SU-DHL-6 (cell line): ENCODE measurements around the gene RAB3GAP2.
"Not testable (repeated sequence)": the region's sequence is repeated elsewhere in the genome, so short reads cannot be mapped to it uniquely, and the experiment has no call there.

ENCODE experiments used
- H2AFZ ChIP-seq: fragments of 200-600 bp; sonication (generic); 2 replicates; pipeline ENCODE4 v1.6.1; 2014; ENCODE audit warnings: low read depth, mild to moderate bottlenecking, moderate library complexity, mixed read lengths, antibody characterized with exemption, low read length; ENCODE audit not compliant: severe bottlenecking
- H3F3A ChIP-seq: fragments of 200-600 bp; shearing (Covaris generic); 2 replicates; pipeline ENCODE4 v1.6.0; 2016; ENCODE audit warnings: antibody characterized with exemption, mild to moderate bottlenecking; ENCODE audit not compliant: insufficient read depth
- H3K27ac ChIP-seq: fragments of 200-600 bp; sonication (generic); 2 replicates; pipeline ENCODE4 v1.5.1; 2016; ENCODE audit warnings: low read depth, mild to moderate bottlenecking, low read length, moderate library complexity, mixed read lengths
- H3K27me3 ChIP-seq: fragments of 200-600 bp; sonication (generic), shearing (Covaris generic); 2 replicates; pipeline ENCODE4 v1.6.0; 2014; ENCODE audit warnings: mild to moderate bottlenecking, low read length
- H3K36me3 ChIP-seq: fragments of 200-600 bp; sonication (generic); 2 replicates; pipeline ENCODE4 v1.6.1; 2014; ENCODE audit warnings: mild to moderate bottlenecking, low read length, mixed read lengths
- H3K4me2 ChIP-seq: fragments of 300-600, 200-600 bp; shearing (Covaris generic), sonication (generic); 2 replicates; pipeline ENCODE4 v1.6.0; 2014; ENCODE audit warnings: low read length, low read depth, mild to moderate bottlenecking; ENCODE audit not compliant: poor library complexity, severe bottlenecking
- H3K4me3 ChIP-seq: fragments of 200-600 bp; sonication (generic); 2 replicates; pipeline ENCODE4 v1.5.1; 2014; ENCODE audit warnings: antibody characterized with exemption, low read length, mild to moderate bottlenecking, mixed read lengths; ENCODE audit not compliant: insufficient read depth, poor library complexity, severe bottlenecking
- H3K79me2 ChIP-seq: fragments of 200-600 bp; sonication (generic); 2 replicates; pipeline ENCODE4 v1.6.1; 2014; ENCODE audit warnings: mild to moderate bottlenecking, low read length, moderate library complexity; ENCODE audit not compliant: insufficient read depth
- H3K9ac ChIP-seq: fragments of 200-600 bp; sonication (generic); 2 replicates; pipeline ENCODE4 v1.7.0; 2014; ENCODE audit warnings: mild to moderate bottlenecking, low read length
- H3K9me2 ChIP-seq: fragments of 200-600 bp; sonication (generic); replicated peaks from 2 replicates; pipeline ENCODE4 v1.6.1; 2014; ENCODE audit warnings: low read length; ENCODE audit not compliant: insufficient read depth
- H3K9me3 ChIP-seq: fragments of 200-600 bp; sonication (generic); 2 replicates; pipeline ENCODE4 v1.6.1; 2014; ENCODE audit warnings: low read length, mixed read lengths; ENCODE audit not compliant: insufficient read depth
- H4K20me1 ChIP-seq: fragments of 200-600 bp; sonication (generic); 2 replicates; pipeline ENCODE4 v1.6.1; 2014; ENCODE audit warnings: low read depth, mild to moderate bottlenecking, antibody characterized with exemption, low read length, moderate library complexity, mixed read lengths
- EZH2phosphoT487 ChIP-seq: fragments of 200-600 bp; sonication (generic), shearing (Covaris generic); conservative IDR thresholded peaks from 2 replicates; pipeline ENCODE4 v1.6.1; 2018; ENCODE audit warnings: mild to moderate bottlenecking, antibody characterized with exemption, low read length, moderate library complexity, mixed read lengths
- TF ChIP-seq, protein P1 (sequence below): fragments of 200-600 bp; sonication (generic); IDR thresholded peaks from one replicate; pipeline ENCODE4 v1.5.1; 2017; ENCODE audit warnings: antibody characterized with exemption, mild to moderate bottlenecking, low read length, moderate library complexity; ENCODE audit not compliant: insufficient read depth, poor library complexity, severe bottlenecking

The RAB3GAP2 gene

DNA sequence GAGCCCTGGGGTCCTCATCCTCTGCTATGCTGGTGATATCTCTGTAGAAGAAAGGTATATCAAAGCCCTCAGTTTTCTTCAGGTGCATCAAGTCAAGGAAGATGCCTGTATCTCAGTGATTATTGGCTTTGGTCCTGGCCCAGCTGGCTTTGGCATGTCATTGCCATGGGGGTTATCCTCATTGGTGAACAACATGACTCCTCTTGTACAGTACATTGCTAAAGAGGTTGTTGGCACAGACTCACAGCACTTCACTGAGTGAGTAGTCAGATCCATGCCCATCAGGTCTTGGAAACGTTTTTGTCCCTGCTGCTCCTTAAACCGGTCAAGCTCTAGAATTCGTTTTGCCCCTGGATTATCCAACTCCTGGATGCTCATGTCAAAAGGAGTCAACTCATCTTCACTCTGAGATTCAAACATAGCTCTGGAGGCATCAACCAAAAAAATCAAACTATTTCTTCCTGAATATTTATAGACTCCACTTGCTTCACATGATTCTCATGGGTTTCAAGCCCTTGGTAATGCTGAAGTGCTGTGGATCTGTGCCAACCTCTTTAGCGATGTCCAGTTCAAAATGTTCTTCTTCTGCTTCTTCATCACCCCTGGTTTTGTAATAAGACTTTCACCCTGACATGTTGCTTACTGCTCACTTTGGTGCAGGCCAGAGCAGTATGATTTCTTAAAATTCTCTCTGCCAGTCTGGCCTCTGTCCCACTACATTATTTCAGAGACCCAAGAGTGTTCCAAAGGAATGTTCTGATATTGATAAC lies 43.0 kb upstream of the RAB3GAP2 start:
- Histone ChIP-seq H3K9me3 (no peaks in the 10 kb centered on the region), H3K9ac (no peak overlapping the region), H3K36me3 (no peaks in the 10 kb centered on the region), H3K27me3 (no peaks in the 10 kb centered on the region), H3K79me2 (no peaks in the 10 kb centered on the region), H4K20me1 (no peaks in the 10 kb centered on the region), H3K4me2 (no peak overlapping the region), H2AFZ (no peak overlapping the region), H3F3A (no peaks in the 10 kb centered on the region), H3K9me2 (no peaks in the 10 kb centered on the region), H3K27ac (no peak overlapping the region), H3K4me3 (no peak overlapping the region)
- TF ChIP-seq, protein P1, sequence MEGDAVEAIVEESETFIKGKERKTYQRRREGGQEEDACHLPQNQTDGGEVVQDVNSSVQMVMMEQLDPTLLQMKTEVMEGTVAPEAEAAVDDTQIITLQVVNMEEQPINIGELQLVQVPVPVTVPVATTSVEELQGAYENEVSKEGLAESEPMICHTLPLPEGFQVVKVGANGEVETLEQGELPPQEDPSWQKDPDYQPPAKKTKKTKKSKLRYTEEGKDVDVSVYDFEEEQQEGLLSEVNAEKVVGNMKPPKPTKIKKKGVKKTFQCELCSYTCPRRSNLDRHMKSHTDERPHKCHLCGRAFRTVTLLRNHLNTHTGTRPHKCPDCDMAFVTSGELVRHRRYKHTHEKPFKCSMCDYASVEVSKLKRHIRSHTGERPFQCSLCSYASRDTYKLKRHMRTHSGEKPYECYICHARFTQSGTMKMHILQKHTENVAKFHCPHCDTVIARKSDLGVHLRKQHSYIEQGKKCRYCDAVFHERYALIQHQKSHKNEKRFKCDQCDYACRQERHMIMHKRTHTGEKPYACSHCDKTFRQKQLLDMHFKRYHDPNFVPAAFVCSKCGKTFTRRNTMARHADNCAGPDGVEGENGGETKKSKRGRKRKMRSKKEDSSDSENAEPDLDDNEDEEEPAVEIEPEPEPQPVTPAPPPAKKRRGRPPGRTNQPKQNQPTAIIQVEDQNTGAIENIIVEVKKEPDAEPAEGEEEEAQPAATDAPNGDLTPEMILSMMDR = no peak
- TF ChIP-seq EZH2phosphoT487 = no peak

DNA sequence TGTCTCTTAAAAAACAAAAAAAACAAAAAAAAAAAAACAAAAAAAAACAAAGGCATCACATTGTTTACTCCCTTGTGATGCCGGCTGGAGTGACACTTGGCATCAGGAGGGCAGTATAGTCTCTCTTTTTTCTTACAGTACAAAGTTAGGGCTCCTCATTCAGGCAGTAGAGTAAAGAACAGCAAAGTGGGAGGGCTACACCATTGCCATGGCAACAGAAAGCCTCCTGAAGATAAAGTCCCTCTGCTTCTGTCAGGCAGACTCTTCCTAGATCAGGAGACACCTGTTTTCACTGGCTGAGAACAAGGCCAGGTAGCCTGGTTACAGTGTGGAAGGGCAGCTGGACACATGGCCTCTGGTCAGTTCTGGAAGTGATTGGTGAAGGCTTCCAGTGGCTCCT lies 41.3 kb upstream of the RAB3GAP2 start:
- H3K4me3 ChIP-seq = no peak overlapping the region
- no peak overlapping the region for H3K9ac ChIP-seq
- no peak overlapping the region for H3K27ac ChIP-seq
- H4K20me1 ChIP-seq = no peaks in the 10 kb centered on the region
- no peaks in the 10 kb centered on the region for H3K9me2 ChIP-seq
- no peaks in the 10 kb centered on the region for H3F3A ChIP-seq
- H2AFZ ChIP-seq = no peak overlapping the region
- no peak overlapping the region for H3K4me2 ChIP-seq
- no peaks in the 10 kb centered on the region for H3K27me3 ChIP-seq
- TF ChIP-seq, protein P1 = no peak
- no peak for TF ChIP-seq EZH2phosphoT487
- H3K36me3 ChIP-seq = no peaks in the 10 kb centered on the region
- no peaks in the 10 kb centered on the region for H3K79me2 ChIP-seq
- H3K9me3 ChIP-seq = no peaks in the 10 kb centered on the region

DNA sequence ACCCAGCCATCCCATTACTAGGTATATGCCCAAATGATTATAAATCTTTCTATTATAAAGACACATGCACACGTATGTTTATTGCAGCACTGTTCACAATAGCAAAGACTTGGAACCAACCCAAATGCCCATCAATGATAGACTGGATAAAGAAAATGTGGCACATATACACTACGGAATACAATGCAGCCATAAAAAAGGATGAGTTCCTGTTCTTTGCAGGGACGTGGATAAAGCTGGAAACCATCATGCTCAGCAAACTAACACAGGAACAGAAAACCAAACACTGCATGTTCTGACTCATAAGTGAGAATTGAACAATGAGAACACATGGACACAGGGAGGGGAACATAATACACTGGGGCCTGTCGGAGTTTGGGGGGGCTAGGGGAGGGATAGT lies 37.9 kb upstream of the RAB3GAP2 start:
- H3K79me2 ChIP-seq, H3F3A ChIP-seq, H3K4me2 ChIP-seq, H3K4me3 ChIP-seq, H3K9ac ChIP-seq, H3K27ac ChIP-seq, H3K27me3 ChIP-seq, H3K9me3 ChIP-seq, H3K36me3 ChIP-seq, H3K9me2 ChIP-seq, H2AFZ ChIP-seq, H4K20me1 ChIP-seq: not testable (repeated sequence)

DNA sequence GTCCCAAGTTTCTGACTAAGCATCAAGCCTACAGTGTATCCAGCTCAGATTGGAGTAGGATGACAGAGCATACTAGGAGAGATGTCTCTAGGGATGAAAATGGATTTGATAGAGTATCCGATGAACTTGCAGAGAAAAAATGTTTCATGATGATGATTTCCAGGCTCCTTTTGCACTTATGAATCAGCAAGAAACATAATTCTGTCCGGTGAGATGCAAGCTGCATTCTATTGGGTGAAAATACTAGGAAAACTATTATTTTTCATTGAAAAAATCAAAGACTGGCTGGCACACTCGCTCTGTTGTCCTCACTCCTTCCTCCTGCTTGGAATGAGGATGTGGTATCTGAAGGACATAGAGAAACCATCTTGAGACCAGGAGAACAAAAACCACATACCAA lies 35.4 kb upstream of the RAB3GAP2 start:
- Histone ChIP-seq H3K4me3 (no peak overlapping the region), H3K9me2 (no peaks in the 10 kb centered on the region)

More for the DNA sequence above, 35.4 kb upstream of the RAB3GAP2 start:
- no peak overlapping the region for H3K4me2 ChIP-seq
- H3K27me3 ChIP-seq = no peaks in the 10 kb centered on the region
- no peaks in the 10 kb centered on the region for H3K36me3 ChIP-seq
- H3K27ac ChIP-seq = no peak overlapping the region
- TF ChIP-seq EZH2phosphoT487 = no peak
- TF ChIP-seq, protein P1 = no peak
- H3K79me2 ChIP-seq = no peaks in the 10 kb centered on the region
- H3F3A ChIP-seq = no peaks in the 10 kb centered on the region
- no peak overlapping the region for H2AFZ ChIP-seq
- H4K20me1 ChIP-seq = no peaks in the 10 kb centered on the region
- H3K9me3 ChIP-seq = no peaks in the 10 kb centered on the region
- H3K9ac ChIP-seq = no peak overlapping the region
